BE2C (cell line): Measurements from ENCODE around the gene STAP1.
"Not testable (repeated sequence)": the region's sequence is repeated elsewhere in the genome, so short reads cannot be mapped to it uniquely, and the experiment has no call there.

Experiments
- DNase-seq: peaks from one replicate; pipeline ENCODE4 v3.0.0-alpha.2; 2020
- H3K27me3 ChIP-seq: fragments of 250-450 bp; sonication (Bioruptor Pico); 2 replicates; pipeline ENCODE4 v1.5.1; 2020; ENCODE audit warnings: mild to moderate bottlenecking
- H3K36me3 ChIP-seq: fragments of 250-450 bp; sonication (Bioruptor Pico); 2 replicates; pipeline ENCODE4 v1.5.1; 2020; ENCODE audit warnings: mild to moderate bottlenecking
- H3K4me1 ChIP-seq: fragments of 250-450 bp; sonication (Bioruptor Pico); 2 replicates; pipeline ENCODE4 v1.5.1; 2020
- H3K4me3 ChIP-seq: 2 replicates; pipeline ENCODE4 v1.5.1; 2011; ENCODE audit warnings: low read depth, low read length
- H3K9me3 ChIP-seq: fragments of 250-450 bp; sonication (Bioruptor Pico); 2 replicates; pipeline ENCODE4 v1.5.1; 2020
- CTCF ChIP-seq: IDR thresholded peaks from 2 replicates; pipeline ENCODE4 v1.5.1; 2012; ENCODE audit warnings: mild to moderate bottlenecking, low read depth, low read length

Gene STAP1

GRCh38 chr4:67616478-67616877 is 58.0 kb downstream of the STAP1 start:
- H3K36me3 ChIP-seq, result peaks cover 9% of the 10 kb centered on the region
- no peaks in the 10 kb centered on the region for H3K27me3 ChIP-seq
- DNase-seq, result no peak
- H3K4me1 ChIP-seq, result no peaks in the 10 kb centered on the region
- H3K9me3 ChIP-seq, result no peaks in the 10 kb centered on the region; the same call in 1 of the 2 replicates
- TF ChIP-seq CTCF, result no peak
- no peak overlapping the region for H3K4me3 ChIP-seq

GRCh38 chr4:67624939-67625338 is 66.4 kb downstream of the STAP1 start:
- no peaks in the 10 kb centered on the region for H3K9me3 ChIP-seq
- DNase-seq, result no peak
- H3K36me3 ChIP-seq, result peaks cover 12% of the 10 kb centered on the region
- no peaks in the 10 kb centered on the region; the same call in 1 of the 2 replicates for H3K4me1 ChIP-seq
- H3K4me3 ChIP-seq, result no peak overlapping the region
- no peaks in the 10 kb centered on the region for H3K27me3 ChIP-seq
- TF ChIP-seq CTCF, result no peak

GRCh38 chr4:67632492-67632891 is 74.0 kb downstream of the STAP1 start:
- no peaks in the 10 kb centered on the region for H3K27me3 ChIP-seq
- H3K4me3 ChIP-seq, result no peak overlapping the region
- TF ChIP-seq CTCF, result no peak
- peaks cover 17% of the 10 kb centered on the region for H3K36me3 ChIP-seq
- no peak for DNase-seq
- no peaks in the 10 kb centered on the region for H3K4me1 ChIP-seq
- H3K9me3 ChIP-seq, result no peaks in the 10 kb centered on the region

- no peaks in the 10 kb centered on the region for H3K9me3 ChIP-seq
- DNase-seq, result no peak
- H3K36me3 ChIP-seq, result peaks cover 22% of the 10 kb centered on the region
- no peak overlapping the region for H3K4me3 ChIP-seq
- TF ChIP-seq CTCF, result no peak
- no peaks in the 10 kb centered on the region for H3K4me1 ChIP-seq
- H3K27me3 ChIP-seq, result no peaks in the 10 kb centered on the region
Measured at GRCh38 chr4:67634741-67635140, 76.2 kb downstream of the STAP1 start.

GRCh38 chr4:67635331-67635730 is 76.8 kb downstream of the STAP1 start:
- Histone ChIP-seq H3K36me3 (peaks cover 22% of the 10 kb centered on the region), H3K27me3 (no peaks in the 10 kb centered on the region), H3K4me3 (no peak overlapping the region), H3K4me1 (no peaks in the 10 kb centered on the region), H3K9me3 (no peaks in the 10 kb centered on the region)
- no peak for DNase-seq
- TF ChIP-seq CTCF, result no peak

- H3K4me3 ChIP-seq, H3K27me3 ChIP-seq, H3K4me1 ChIP-seq, DNase-seq, H3K9me3 ChIP-seq: not testable (repeated sequence)
- peaks cover 13% of the 10 kb centered on the region for H3K36me3 ChIP-seq
Measured at GRCh38 chr4:67636978-67637377, 78.5 kb downstream of the STAP1 start.

GRCh38 chr4:67638136-67638535 is 79.6 kb downstream of the STAP1 start:
- Histone ChIP-seq H3K9me3 (no peaks in the 10 kb centered on the region), H3K4me3 (no peak overlapping the region), H3K27me3 (no peaks in the 10 kb centered on the region), H3K4me1 (no peaks in the 10 kb centered on the region), H3K36me3 (peaks cover 10% of the 10 kb centered on the region)
- DNase-seq, result no peak
- TF ChIP-seq CTCF, result no peak
